Hepatocyte (in vitro differentiated cells): Measurements from ENCODE around the gene TRIM44. TPM values are rescaled to one million over a fixed set of nuclear protein-coding genes. Genes with fewer than 3 reads are reported as not detected.
A peak's percentile ranks its signal among the peaks of the same experiment; 100 is the strongest.

Source experiments
- DNase-seq: peaks from one replicate; pipeline ENCODE4 v3.0.0-alpha.2; 2016; ENCODE audit warnings: low spot score
- H2AFZ ChIP-seq: fragments of 200-600 bp; sonication (generic); 2 replicates; pipeline ENCODE4 v1.6.0; 2016; ENCODE audit warnings: antibody characterized with exemption, mild to moderate bottlenecking
- H3K27ac ChIP-seq: fragments of 200-600 bp; sonication (generic); 2 replicates; pipeline ENCODE4 v1.5.1; 2016; ENCODE audit warnings: mild to moderate bottlenecking
- H3K27me3 ChIP-seq: fragments of 200-600 bp; sonication (generic); 2 replicates; pipeline ENCODE4 v1.6.1; 2016
- H3K36me3 ChIP-seq: fragments of 200-600 bp; sonication (generic); replicated peaks from 2 replicates; pipeline ENCODE4 v1.5.1; 2016; ENCODE audit warnings: low read depth; ENCODE audit not compliant: insufficient read depth
- H3K4me1 ChIP-seq: fragments of 200-600 bp; sonication (generic); 2 replicates; pipeline ENCODE4 v1.5.1; 2016; ENCODE audit warnings: mild to moderate bottlenecking, moderate library complexity; ENCODE audit not compliant: insufficient read depth
- H3K4me2 ChIP-seq: fragments of 200-600 bp; sonication (generic); 2 replicates; pipeline ENCODE4 v1.6.0; 2016
- H3K4me3 ChIP-seq: fragments of 200-600 bp; sonication (generic); 2 replicates; pipeline ENCODE4 v1.5.1; 2016; ENCODE audit warnings: mild to moderate bottlenecking
- H3K79me2 ChIP-seq: fragments of 200-600 bp; sonication (generic); 2 replicates; pipeline ENCODE4 v1.6.0; 2017; ENCODE audit warnings: mild to moderate bottlenecking
- H3K9me2 ChIP-seq: fragments of 200-600 bp; sonication (generic); replicated peaks from 2 replicates; pipeline ENCODE4 v1.6.0; 2017; ENCODE audit warnings: mild to moderate bottlenecking; ENCODE audit not compliant: insufficient read depth
- H3K9me3 ChIP-seq: fragments of 200-600 bp; sonication (generic); 2 replicates; pipeline ENCODE4 v1.5.1; 2016; ENCODE audit warnings: low read depth, mild to moderate bottlenecking
- H4K20me1 ChIP-seq: fragments of 200-600 bp; sonication (generic); 2 replicates; pipeline ENCODE4 v1.6.0; 2016; ENCODE audit warnings: mild to moderate bottlenecking; ENCODE audit not compliant: insufficient read depth, poor library complexity, severe bottlenecking
- CTCF ChIP-seq: fragments of 200-600 bp; sonication (generic); IDR thresholded peaks from 2 replicates; pipeline ENCODE4 v1.5.1; 2016; ENCODE audit warnings: antibody characterized with exemption, mild to moderate bottlenecking; ENCODE audit not compliant: poor library complexity
- EZH2 ChIP-seq: fragments of 200-600 bp; sonication (generic); IDR thresholded peaks from 2 replicates; pipeline ENCODE4 v1.6.1; 2016; ENCODE audit warnings: antibody characterized with exemption, mild to moderate bottlenecking, borderline replicate concordance
- EZH2phosphoT487 ChIP-seq: fragments of 200-600 bp; sonication (generic); IDR thresholded peaks from one replicate; pipeline ENCODE4 v1.6.1; 2018; ENCODE audit warnings: antibody characterized with exemption, mild to moderate bottlenecking, low read depth, moderate library complexity; ENCODE audit not compliant: unreplicated experiment, severe bottlenecking
- WGBS: methylation state at CpG from one replicate; pipeline ENCODE4 v1.1.6; 2016; ENCODE audit warnings: low lambda C conversion rate; ENCODE audit errors: missing lambda C conversion rate; 5-methylcytosine and 5-hydroxymethylcytosine counted together
- polyA plus RNA-seq: library from polyadenylated mRNA; unstranded; fragments of >200 nt; fragmentation: Nextera tagmentation; extraction: Ambion mirVana; gene quantifications from 2 replicates; pipeline ENCODE4 v1.2.1, GENCODE V29; 2016
- total RNA-seq: library from RNA; depleted of rRNA; stranded (reverse); fragments of >200 nt; gene quantifications from 2 replicates; pipeline ENCODE4 v1.2.3, GENCODE V29; 2014

Gene TRIM44
- total and polyA plus RNA-seq, 2 experiments from 2014 or later = 20.8 to 43.2 TPM

DNA sequence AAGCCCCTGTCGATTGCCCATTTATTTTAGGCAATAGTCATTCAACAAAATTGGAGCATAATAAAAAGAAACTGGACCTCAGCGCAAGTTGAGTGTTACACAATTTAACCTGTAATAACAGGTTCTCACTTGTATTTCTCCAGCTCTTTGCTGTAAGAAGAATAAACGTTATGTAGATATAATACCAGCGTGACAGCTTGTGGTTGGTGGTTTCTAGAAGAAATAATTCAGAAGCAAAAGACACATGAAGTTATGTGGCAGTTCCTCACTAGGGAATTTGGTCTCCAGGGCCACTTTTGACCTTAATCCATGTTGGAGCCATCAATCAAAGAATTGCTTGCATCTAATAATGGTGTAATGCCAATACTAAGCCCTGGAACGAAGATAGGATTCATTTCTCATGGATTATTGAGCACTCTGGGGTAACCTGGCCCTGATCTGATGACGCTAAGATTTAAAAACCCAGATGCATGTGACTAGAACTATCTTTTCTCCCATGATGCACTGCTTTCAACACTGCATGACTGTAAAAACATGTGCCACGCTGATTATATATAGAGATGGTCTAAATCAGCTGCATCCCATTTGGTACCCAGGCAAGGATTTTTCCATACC lies 151.6 kb downstream of the TRIM44 start:
- DNase-seq = no peak
- H3K36me3 ChIP-seq = no peaks in the 10 kb centered on the region
- 95% methylated on average over 7 of the region's 7 CpGs for WGBS
- no peak overlapping the region for H3K4me3 ChIP-seq
- no peak overlapping the region for H2AFZ ChIP-seq
- TF ChIP-seq EZH2phosphoT487 (no peak), CTCF (no peak), EZH2 (no peak)
- no peaks in the 10 kb centered on the region for H3K27me3 ChIP-seq
- no peak overlapping the region for H3K4me2 ChIP-seq
- no peak overlapping the region for H3K27ac ChIP-seq
- H3K79me2 ChIP-seq = no peaks in the 10 kb centered on the region
- H3K9me2 ChIP-seq = no peaks in the 10 kb centered on the region
- H3K9me3 ChIP-seq = no peaks in the 10 kb centered on the region
- peaks cover 15% of the 10 kb centered on the region for H3K4me1 ChIP-seq
- no peaks in the 10 kb centered on the region for H4K20me1 ChIP-seq

DNA sequence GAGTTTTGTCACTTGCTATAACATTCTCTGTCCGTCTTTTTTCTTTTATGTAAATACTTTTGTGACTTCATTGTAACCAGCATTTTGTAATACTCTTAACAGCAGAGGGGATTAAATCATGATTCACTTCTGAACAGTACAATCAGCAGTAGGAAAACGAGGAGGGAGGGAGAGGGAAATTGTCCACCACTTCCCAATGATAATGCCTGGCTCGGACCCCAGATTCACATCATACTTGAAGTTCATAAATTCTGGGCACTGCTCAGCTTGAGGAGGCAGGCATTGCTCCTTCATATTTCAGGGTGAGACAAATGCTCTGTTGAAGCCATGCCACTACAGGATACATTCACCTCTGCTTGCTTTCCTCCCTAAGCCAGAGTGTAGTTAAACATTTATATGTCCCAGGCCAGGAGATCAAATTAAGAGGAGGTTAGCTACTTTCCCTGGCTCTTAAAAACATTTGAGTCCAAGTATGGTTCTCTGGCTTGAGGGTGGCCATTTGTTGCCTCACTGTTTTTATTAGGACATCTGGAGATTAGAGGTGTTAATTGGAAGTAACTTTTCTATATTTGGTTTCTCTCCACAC lies 152.2 kb downstream of the TRIM44 start:
- H3K4me3 ChIP-seq = no peak overlapping the region
- no peak overlapping the region for H3K4me2 ChIP-seq
- no peak overlapping the region for H2AFZ ChIP-seq
- no peaks in the 10 kb centered on the region for H3K9me2 ChIP-seq
- H3K9me3 ChIP-seq = no peaks in the 10 kb centered on the region
- TF ChIP-seq CTCF = no peak
- no peak for TF ChIP-seq EZH2
- no peak for TF ChIP-seq EZH2phosphoT487
- H3K4me1 ChIP-seq = peaks cover 15% of the 10 kb centered on the region
- no peaks in the 10 kb centered on the region for H3K79me2 ChIP-seq
- no peaks in the 10 kb centered on the region for H4K20me1 ChIP-seq
- no peaks in the 10 kb centered on the region for H3K27me3 ChIP-seq
- peak overlapping the region; percentile 55 for H3K27ac ChIP-seq
- WGBS = 72% methylated on average over 3 of the region's 3 CpGs
- no peaks in the 10 kb centered on the region for H3K36me3 ChIP-seq
- DNase-seq = no peak

GRCh38 chr11:35815556-35816315 lies 153.2 kb downstream of the TRIM44 start:
- Histone ChIP-seq H3K27me3 (no peaks in the 10 kb centered on the region), H2AFZ (no peak overlapping the region), H3K4me3 (no peak overlapping the region), H3K9me2 (no peaks in the 10 kb centered on the region), H3K36me3 (no peaks in the 10 kb centered on the region), H3K79me2 (no peaks in the 10 kb centered on the region), H3K9me3 (no peaks in the 10 kb centered on the region), H4K20me1 (no peaks in the 10 kb centered on the region), H3K4me1 (peaks cover 15% of the 10 kb centered on the region), H3K4me2 (peak overlapping the region; percentile 8), H3K27ac (peak overlapping the region; percentile 55)
- WGBS = 71% methylated on average over 5 of the region's 5 CpGs
- peak; percentile 21 for DNase-seq
- TF ChIP-seq EZH2phosphoT487 (no peak), CTCF (no peak), EZH2 (no peak)
